Neural crest cell (in vitro differentiated cells): ENCODE measurements around the gene SLC6A12. TPM values are rescaled to one million over a fixed set of nuclear protein-coding genes. Genes with fewer than 3 reads are reported as not detected.

Experiments
- DNase-seq: peaks from one replicate; pipeline ENCODE4 v3.0.0; 2021; ENCODE audit warnings: low read depth, mixed read lengths, low spot score
- H3K27ac Mint-ChIP-seq: one replicate; pipeline ENCODE4 v1.8.0; 2021; ENCODE audit warnings: mild to moderate bottlenecking, mixed read lengths; ENCODE audit not compliant: unreplicated experiment
- H3K27me3 Mint-ChIP-seq: 2 replicates; pipeline ENCODE4 v1.8.0; 2021; ENCODE audit warnings: low read depth, mild to moderate bottlenecking, mixed read lengths
- H3K36me3 Mint-ChIP-seq: 2 replicates; pipeline ENCODE4 v1.8.0; 2021; ENCODE audit warnings: low read depth, mild to moderate bottlenecking, mixed read lengths
- H3K4me1 Mint-ChIP-seq: 2 replicates; pipeline ENCODE4 v1.8.0; 2021; ENCODE audit warnings: mixed read lengths
- H3K4me3 Mint-ChIP-seq: one replicate; pipeline ENCODE4 v1.8.0; 2021; ENCODE audit warnings: mild to moderate bottlenecking, mixed read lengths
- H3K9me3 Mint-ChIP-seq: 2 replicates; pipeline ENCODE4 v1.8.0; 2021; ENCODE audit warnings: mixed read lengths
- total RNA-seq: library from RNA; stranded (reverse); gene quantifications from 2 replicates; pipeline ENCODE4 v1.2.1, GENCODE V29; 2021
- TF ChIP-seq, protein P1 (sequence below): fragments of 200-600 bp; sonication (generic); conservative IDR thresholded peaks from 2 replicates; pipeline ENCODE4 v1.5.0; 2021; ENCODE audit warnings: antibody characterized with exemption, mild to moderate bottlenecking

The SLC6A12 gene
- total RNA-seq, 1 donor from 2014 or later, result 0.47 TPM

DNA sequence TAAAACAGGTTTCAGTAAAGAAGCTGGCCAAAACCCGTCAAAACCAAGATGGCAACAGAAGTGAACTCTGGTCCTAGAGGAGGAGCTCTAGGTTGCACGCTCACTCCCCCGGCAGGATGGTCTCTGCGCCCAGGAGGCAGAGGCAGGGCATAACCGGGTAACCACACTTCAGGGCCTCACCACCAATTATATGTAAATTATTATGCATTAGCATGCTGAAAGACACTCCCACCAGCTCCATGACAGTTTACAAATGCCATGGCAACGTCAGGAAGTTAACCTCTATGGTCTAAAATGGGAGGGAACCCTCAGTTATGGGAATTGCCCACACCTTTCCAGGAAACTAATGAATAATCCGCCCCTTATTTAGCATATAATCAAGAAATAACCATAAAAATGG is 20.1 kb upstream of the SLC6A12 start:
- peaks cover 13% of the 10 kb centered on the region for H3K27me3 Mint-ChIP-seq
- no peaks in the 10 kb centered on the region for H3K36me3 Mint-ChIP-seq
- no peak overlapping the region for H3K4me3 Mint-ChIP-seq
- H3K27ac Mint-ChIP-seq, result no peak overlapping the region
- no peak for DNase-seq
- peaks cover 32% of the 10 kb centered on the region for H3K4me1 Mint-ChIP-seq
- H3K9me3 Mint-ChIP-seq, result peaks cover 11% of the 10 kb centered on the region
- TF ChIP-seq, protein P1, sequence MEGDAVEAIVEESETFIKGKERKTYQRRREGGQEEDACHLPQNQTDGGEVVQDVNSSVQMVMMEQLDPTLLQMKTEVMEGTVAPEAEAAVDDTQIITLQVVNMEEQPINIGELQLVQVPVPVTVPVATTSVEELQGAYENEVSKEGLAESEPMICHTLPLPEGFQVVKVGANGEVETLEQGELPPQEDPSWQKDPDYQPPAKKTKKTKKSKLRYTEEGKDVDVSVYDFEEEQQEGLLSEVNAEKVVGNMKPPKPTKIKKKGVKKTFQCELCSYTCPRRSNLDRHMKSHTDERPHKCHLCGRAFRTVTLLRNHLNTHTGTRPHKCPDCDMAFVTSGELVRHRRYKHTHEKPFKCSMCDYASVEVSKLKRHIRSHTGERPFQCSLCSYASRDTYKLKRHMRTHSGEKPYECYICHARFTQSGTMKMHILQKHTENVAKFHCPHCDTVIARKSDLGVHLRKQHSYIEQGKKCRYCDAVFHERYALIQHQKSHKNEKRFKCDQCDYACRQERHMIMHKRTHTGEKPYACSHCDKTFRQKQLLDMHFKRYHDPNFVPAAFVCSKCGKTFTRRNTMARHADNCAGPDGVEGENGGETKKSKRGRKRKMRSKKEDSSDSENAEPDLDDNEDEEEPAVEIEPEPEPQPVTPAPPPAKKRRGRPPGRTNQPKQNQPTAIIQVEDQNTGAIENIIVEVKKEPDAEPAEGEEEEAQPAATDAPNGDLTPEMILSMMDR, result no peak

DNA sequence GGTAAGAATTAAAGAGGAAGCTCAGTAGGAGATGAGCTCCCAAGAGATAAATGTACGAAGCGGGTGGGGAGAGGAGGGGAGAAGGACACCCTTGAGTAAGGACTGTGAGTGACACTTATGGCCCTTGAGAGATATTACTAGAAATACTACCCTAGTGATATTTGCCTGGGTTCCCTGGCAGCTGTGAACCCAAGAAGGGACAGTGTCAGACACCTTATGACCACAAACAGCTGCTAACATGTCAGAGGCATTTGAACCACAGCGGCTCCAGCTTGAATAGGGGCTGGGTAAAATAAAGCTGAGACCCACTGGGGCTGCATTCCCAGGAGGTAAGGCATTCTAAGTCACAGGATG is 19.6 kb upstream of the SLC6A12 start:
- H3K9me3 Mint-ChIP-seq, result peaks cover 11% of the 10 kb centered on the region
- peaks cover 17% of the 10 kb centered on the region for H3K27me3 Mint-ChIP-seq
- H3K36me3 Mint-ChIP-seq, result no peaks in the 10 kb centered on the region
- no peak overlapping the region for H3K4me3 Mint-ChIP-seq
- TF ChIP-seq, protein P1, result no peak
- no peak for DNase-seq
- H3K27ac Mint-ChIP-seq, result no peak overlapping the region
- peaks cover 35% of the 10 kb centered on the region for H3K4me1 Mint-ChIP-seq

DNA sequence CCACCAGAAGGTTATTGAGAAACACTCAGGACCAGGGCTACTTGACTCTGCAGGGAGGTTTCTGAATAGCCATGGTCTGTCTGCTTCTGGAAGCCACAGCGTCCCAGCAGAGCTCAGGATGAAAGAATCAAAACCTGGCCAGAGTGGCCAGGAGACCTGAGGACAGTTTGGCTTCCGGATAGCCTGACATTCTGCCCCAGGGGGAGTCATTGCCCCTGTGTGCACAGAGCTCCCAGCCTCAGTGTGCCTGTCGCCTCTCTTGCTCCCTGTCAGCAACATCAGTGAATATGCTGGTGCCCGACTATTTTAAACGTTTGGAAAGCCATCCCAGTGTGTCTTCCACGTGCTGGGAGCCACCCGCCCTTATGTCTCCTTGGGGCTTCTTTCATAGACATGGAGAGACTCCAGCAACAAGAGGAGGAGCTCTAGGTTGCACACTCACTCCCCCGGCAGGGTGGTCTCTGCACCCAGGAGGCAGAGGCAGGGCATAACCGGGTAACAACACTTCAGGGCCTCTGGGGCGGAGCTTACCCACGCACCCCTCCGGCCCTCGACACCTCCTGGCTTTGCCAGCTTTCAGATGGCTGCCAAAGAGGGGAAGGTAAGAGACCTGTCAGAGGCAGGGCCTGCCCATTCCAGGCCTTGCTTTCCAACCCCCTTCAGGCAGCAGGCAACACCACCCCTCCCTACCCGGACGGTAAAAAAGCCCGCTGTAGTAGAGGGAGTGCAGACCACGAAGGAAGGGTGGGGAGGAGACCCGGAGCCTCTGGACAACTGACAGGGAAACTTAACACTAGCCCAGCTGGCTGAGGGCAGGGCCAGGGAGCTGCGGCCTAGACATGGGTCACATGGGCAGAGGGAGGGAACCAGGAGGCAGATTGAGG is 19.0 kb upstream of the SLC6A12 start:
- TF ChIP-seq, protein P1, result no peak
- Mint-ChIP-seq H3K9me3 (peaks cover 11% of the 10 kb centered on the region), H3K4me1 (peaks cover 37% of the 10 kb centered on the region), H3K27ac (no peak overlapping the region), H3K4me3 (no peak overlapping the region), H3K36me3 (no peaks in the 10 kb centered on the region), H3K27me3 (peaks cover 22% of the 10 kb centered on the region)
- no peak for DNase-seq

DNA sequence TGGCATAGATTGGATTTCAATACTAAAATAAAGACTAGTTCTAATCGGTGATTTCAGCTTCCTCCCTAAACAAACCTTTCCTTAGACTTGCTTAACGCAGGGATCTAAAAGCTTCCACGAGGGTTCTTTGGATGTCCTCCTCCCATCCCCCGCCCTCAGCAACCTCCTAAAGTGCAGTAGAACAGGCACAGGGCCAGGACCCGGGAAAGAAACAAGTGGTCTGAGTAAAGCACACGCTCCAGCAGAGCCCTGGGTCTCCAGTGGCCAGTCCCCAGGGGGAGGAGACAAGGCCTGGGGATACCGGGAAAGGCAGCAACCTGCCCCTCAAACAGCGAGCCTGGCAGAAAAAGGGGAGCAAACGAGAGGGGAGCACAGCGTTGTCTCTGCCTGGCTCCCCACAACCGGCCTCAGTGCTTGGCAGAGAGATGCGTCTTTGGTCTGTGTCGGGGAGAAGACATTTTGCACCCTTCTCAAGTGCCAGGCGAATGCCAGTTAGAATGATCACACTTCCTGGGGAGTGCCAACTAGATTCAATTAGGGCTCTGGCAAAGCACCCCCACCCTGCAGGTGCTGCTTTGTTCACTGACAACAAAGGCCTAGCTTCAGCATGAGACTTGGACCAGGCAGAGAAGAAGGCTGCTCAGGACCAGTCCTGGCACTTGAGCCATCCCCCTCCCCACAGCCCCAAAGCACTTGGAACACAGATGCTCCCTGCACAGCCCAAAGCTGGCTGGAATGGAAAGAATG is 17.1 kb upstream of the SLC6A12 start:
- TF ChIP-seq, protein P1, result no peak
- Mint-ChIP-seq H3K4me1 (peaks cover 38% of the 10 kb centered on the region), H3K9me3 (peaks cover 6% of the 10 kb centered on the region), H3K27ac (no peak overlapping the region), H3K4me3 (no peak overlapping the region), H3K36me3 (no peaks in the 10 kb centered on the region), H3K27me3 (peaks cover 24% of the 10 kb centered on the region)
- no peak for DNase-seq

DNA sequence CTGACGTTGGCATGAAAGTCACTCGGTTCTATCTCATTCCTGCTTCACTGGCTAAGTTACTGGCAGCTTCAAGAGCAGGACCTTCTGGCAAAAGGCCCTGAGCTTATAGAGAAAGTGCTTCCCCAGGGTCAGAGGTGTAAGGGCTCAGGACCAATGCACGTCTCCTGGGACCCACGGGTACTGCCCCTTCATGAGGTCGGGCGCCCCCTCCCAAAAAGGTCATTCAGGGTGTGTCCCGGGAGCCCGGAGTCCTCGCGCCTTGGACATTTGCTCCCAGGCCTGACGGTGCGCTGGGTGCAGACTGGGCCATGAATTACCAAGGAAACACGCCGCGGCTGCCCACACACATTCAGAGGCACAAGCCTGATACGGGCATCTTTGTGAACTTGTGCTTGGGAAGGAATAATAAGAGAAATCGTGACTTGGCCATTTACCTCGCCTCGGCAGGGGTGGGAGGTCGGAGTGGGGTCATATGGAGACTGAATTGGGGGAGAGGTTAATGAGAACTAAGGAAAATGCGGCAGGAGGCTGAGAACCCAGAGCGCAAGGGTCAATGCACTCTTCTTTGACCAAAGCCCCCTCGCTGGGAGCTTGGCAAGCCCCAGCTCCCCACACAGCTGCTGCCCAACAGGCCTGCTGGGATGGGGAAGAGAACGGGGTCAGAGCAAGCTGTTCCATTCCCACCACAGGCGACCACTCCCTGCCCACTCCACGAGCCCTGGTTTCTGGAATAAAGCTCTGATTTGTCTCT is 15.7 kb upstream of the SLC6A12 start:
- H3K4me3 Mint-ChIP-seq, result no peak overlapping the region
- TF ChIP-seq, protein P1, result no peak
- no peak overlapping the region for H3K27ac Mint-ChIP-seq

More for the DNA sequence above, 15.7 kb upstream of the SLC6A12 start:
- Mint-ChIP-seq H3K36me3 (no peaks in the 10 kb centered on the region), H3K9me3 (no peaks in the 10 kb centered on the region), H3K27me3 (peaks cover 24% of the 10 kb centered on the region), H3K4me1 (peaks cover 38% of the 10 kb centered on the region)
- DNase-seq, result no peak
